Measurements from ENCODE around the gene MBD5.

MBD5 gene

DNA sequence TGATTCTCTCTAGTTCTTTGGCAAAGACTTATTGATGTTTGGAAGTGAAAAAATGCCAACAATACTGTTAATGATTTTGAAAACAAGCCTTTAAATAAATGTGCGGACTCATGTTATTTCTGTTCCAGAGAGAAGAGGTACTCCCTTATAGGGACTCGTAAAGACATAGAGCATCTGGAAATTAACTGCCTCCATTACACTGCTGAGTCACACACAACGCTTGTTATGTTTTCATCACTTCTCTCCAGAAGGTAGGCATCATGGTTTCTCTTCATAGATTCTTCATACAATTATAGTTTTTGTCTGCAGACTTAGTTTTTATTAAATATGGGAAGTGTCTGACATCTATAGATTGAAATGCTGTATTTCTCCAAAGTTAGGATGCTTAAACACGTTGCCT is 321.2 kb downstream of the MBD5 start:
- DNase-seq = no peak

DNA sequence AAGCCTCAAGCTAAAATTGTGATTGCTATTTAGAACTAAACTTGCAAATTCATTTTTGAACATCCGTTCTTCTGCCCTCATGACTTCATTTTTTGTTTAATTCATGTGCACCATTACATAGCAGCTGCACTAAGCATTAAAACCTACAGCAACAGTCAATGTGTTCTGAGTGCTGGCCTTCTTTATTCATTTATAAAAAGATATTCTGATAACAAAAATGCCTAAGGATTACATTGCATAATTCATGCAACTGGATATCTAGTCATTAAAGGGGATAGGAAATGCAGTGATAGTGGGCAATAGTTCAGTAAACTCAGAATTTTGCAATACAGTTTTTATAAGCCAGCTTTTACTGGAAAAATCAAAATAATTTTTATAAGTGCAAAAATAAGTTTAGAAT is 329.3 kb downstream of the MBD5 start:
- DNase-seq = no peak

DNA sequence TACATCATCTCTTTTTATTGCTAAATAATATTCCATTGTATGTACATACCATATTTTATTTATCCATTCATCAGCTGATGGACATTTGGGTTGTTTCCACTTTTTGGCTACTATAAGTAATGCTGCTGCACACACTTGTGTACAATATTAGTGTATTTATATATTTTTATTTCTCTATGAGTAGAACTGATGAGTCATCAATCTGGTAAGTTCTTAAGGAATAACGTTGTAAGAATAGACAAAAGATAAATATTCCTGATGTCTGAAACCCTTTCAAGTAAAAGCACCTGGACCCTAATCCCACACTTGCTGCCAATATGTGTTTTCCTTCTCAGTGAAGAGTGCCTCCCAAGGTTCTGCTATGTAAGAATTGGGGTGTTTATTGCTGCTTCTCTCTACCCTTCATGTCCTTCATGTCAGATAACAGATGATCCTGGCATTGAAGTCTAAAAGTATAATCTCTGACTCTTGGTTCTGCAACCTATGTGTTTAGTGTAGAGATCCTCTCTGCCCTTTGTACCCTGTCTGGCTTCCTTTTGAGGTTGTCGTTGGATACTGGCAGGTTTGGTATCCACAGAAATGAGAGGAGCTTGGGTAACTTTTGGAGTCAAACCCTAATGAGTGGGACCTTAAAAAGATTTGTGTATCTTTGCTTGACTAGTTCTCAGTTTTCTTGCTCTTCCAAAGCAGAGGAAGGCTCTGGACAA is 330.7 kb downstream of the MBD5 start:
- no peak for DNase-seq

DNA sequence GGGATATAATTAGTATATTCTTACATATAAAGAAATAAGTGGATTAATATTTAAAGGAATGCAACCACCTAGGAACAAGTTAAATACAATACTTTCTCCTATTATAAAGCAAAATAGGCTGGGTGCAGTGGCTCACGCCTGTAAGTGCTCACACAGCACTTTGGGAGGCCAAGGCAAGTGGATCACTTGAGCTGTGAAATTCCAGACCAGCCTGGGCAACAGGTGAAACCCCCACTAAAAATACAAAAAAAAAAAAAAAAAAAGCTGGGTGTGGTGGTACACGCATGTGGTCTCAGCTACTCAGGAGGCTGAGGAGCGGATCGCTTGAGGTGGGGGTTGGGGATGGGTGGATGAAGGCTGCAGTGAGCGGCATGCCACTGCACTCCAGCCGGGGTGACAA is 337.5 kb downstream of the MBD5 start:
- no peak for DNase-seq

DNA sequence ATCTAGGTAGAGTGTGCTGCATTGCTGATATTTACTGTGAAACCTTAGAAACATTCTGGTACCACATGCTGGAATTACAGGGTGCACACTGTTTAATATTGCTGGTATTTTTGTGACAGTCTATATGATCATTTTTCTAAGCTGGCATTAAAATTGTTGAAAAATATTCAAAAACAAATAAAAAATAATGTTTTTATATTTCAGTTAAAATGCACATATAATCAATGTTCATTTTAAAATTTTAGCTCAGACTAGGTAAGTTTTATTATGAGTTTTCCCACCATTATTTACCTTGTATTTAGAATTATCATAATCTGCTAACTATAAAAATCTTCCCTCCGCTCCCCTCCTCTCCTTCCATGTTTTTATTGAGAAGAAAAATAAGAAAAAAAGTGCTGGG is 339.8 kb downstream of the MBD5 start:
- no peak for DNase-seq

DNA sequence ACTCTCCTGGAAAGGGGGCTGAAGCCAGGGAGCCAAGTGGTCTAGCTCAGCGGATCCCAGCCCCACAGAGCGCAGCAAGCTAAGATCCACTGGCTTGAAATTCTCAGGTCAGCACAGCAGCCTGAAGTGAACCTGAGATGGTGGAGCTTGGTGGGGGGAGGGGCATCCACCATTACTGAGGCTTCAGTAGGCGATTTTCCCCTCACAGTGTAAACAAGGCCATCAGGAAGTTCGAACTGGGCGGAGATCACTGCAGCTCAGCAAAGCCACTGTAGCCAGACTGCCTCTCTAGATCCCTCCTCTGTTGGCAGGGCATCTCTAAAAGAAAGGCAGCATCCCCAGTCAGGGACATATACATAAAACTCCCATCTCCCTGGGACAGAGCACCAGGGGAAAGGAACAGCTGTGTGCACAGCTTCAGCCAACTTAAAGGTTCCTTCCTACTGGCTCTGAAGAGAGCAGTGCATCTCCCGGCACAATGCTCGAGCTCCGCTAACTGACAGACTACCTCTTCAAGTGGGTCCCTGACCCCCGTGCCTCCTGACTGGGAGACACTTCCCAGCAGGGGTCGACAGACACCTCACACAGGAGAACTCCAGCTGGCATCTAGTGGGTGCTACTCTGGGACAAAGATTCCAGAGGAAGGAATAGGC is 341.4 kb downstream of the MBD5 start:
- no peak for DNase-seq

DNA sequence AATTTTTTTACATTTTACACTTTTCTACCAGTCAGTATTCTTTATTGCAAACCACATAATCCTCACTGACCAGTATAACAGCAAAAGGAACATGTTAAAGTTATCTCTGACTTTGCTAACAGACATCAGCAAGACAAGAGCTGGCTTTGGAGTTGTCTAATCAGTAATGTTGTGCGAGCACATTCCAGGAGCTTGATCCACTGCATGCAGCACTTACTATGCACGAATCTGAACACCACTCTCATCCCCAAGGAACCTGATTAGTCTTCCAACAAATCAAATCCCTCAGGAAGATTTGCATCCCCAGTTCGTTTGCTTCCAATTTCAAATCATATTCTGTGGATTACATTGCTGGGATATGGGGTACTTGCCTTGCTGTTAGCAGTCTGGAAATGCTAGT is 354.3 kb downstream of the MBD5 start:
- no peak for DNase-seq

DNA sequence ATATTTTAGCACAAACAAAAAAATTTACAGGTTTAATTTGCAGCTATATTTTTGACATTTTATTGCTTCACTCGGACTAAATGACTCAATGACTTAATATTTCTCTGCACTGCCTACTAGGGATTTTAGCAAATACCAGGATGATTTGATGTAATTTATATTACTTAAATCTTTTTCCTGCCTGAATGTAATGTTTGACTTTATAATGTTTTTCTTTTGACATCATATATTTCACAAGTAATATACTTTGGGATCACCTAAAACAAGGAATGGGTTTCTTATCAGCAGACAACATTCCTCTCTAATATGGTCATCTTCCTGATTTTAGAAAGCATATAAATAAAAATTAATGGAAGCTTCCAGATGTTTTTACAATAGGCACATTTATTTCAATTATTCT is 370.4 kb downstream of the MBD5 start:
- no peak for DNase-seq

DNA sequence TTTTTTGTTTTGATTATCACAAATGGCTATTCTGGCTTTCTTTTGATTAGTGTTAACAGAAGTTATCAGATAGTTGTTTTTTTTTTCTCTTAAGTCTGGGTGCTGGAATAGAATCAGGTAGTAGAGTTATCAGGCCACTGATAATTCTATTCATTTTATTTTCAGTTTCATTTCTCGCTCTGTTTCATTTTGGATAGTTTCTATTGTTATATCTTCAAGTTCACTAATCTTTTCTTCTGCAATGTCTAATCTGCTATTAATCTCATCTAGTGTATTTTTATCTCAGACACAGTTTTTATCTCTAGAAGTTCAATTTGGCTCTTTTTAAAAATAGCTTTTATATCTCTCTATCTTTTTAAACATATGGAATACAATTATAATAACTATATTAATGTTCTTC is 381.9 kb downstream of the MBD5 start:
- DNase-seq = no peak

DNA sequence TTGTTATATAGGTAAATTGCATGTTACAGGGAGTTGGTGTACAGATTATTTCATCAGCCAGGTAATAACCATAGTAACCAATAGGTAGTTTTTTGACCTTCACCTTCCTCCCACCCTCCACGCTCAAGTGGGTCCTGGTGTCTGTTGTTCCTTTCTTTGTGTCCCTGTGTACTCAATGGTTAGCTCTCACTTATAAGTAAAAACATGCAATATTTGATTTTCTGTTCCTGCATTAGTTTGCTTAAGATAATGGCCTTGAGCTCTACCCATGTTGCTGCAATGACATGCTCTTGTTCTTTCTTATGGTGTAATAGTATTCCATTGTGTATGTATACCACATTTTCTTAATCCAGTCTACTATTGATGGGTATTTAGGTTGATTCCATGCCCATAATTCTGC is 390.0 kb downstream of the MBD5 start:
- DNase-seq = no peak

DNA sequence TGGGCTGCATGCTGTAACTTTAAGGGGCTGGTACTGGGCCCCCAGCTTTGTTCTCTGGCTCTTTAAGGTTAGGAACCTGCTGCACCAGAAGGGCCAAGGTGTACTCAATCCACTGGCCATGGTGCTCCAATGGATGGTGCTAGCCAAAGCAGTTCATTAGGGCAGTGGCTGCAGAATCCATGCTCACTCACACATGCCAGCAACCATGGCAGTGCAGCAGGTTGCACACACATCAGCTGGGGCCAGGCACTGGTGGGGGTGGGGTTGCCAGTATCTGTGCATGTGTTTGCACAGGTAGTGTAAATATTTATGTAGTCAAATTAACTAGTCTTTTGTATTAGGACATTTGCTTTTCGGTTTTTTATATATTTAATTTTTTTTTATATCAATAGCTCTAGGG is 395.4 kb downstream of the MBD5 start:
- DNase-seq = no peak

DNA sequence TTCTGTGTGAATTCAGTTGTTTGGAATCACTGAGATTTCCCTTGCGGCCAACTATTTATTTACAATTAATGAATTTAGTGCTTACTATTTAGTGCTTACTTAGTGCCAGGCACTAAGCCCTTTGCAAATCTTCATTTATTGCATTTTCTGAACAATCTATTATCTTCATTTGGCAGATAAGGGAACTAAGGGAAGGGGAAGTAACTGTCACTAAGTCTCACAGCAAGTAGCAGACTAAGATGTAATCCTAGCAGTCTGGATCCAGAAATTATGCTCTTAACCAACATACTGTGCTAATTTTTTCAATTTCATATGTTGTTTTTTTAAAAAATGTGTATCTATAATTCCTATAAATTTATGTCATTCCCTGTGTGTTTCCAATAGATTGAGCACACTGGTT is 409.2 kb downstream of the MBD5 start:
- no peak for DNase-seq

DNA sequence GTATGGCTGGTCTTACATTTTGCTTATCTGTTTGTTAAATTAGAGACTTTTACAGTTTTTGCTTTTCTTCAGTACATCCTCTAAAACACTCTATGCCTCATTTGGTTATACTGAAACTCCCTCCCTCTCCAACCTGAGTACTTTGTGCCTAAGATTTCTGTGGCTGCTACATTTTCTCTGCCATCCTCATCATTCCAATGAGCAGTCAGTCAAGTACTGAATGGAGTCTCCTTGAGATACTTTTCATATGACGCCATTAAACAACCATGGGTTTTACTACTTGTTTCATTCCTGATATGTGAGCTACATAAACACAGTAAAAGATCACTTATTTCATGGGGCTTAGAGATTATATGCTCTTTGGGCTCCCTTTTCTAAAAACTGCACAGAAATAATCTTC is 427.0 kb downstream of the MBD5 start:
- DNase-seq = no peak

DNA sequence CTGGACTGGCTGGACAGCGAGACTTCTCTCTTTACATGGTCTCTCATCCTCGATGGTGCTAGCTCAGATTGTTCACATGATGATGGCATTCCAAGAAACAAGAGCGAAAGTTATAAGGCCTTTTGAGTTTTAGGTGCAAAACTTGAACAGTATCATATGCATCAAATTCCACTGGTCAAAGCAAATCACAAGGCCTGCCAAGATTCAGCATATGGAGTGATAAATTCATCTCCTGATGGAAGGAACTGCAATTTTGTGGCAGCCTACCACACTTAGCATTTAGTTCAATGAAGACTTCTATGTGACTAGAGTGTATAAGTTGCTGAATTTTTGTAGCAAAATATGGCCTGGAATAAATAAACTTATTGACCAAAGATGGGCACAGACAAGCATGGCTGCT is 429.6 kb downstream of the MBD5 start:
- no peak for DNase-seq

DNA sequence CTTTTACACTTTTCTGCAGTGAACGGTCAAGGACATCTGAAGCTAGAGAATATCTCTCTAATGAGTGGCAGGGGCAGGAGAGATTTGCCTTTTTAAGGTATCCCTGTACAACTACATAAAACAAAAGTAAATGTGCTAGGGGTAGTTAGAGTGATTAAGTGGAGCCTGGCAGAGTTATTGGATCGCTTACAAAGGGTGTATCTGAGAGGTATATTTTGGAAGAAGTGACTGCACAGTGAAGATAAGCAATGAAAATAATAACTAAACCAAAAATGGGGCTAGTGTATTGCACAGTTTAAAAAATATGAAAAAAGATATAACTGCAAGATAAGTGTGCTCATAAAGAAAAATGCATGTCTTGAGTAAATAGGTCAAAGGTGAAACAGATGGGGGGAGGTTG is 430.2 kb downstream of the MBD5 start:
- DNase-seq = no peak

DNA sequence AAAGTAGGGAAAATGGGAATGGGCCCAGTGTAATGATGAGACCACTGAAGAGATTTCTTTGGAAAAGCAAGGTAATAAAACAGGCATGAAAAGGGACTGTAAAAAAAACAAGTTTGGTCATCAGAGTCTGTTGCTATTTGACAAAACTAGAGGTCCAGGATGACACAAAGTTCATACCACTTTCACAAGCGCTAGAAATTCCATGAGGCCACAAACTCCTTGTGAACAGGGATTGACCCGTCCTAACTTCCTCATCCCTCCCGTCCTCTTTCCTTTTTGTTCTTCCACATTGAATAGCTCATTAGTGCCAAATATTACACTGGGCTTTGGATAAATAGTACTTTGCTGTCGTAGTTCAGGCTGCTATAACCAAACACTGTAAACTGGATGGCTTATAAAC is 434.9 kb downstream of the MBD5 start:
- DNase-seq = no peak

DNA sequence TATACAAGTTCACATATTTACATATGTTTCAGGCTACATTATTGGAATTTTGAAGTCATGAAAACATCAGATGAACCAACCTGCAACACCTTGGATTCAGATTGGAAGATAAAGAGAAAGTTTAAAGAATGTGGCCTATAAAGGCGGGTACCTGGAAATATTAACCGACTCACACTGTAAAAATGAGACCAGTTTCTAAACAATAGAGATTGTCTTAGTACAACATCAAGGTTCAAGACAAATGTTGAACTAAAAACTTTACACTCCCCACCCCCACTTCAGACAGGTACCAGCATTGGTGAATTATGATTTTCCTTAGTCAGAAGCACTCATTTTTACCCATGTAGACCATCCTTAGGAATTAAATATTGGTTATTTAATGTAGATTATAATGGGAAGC is 437.3 kb downstream of the MBD5 start:
- no peak for DNase-seq

DNA sequence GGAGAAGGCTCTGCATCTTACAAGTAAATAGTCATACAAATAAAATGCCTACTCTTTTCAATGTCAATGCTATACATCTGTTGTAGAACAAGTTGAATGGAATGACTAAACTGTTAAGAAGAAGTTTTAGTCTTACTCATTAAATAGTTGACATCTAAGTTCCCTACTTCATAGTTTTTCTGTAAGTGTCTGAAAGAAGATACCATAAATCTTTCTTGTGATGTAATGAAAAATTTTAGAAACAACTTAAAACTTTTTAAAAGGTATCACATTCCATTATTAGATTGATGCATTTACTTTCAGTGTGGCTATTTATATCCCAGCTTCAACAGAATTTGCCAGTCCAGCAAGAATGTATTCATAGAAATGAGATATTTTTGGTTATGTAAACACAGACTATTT is 438.5 kb downstream of the MBD5 start:
- DNase-seq = no peak

DNA sequence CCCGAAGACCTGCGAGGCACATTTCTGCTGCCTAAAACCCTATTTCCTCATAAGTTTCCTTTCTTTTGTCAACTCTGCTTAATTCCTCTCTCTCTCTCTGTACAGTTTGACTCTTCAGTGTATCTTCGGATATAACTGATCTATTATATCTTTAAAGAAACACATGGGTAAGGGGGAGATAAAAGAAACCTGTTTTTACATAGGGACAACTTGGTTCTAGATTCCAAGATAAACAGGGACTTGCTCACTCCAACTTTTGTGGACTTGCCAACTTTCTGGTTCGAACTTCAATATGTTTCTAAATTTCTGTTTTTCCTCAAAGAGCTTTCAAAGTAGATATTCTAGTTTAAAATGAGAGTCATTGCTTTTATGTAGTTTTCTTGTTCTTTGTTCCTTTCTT is 441.0 kb downstream of the MBD5 start:
- no peak for DNase-seq

DNA sequence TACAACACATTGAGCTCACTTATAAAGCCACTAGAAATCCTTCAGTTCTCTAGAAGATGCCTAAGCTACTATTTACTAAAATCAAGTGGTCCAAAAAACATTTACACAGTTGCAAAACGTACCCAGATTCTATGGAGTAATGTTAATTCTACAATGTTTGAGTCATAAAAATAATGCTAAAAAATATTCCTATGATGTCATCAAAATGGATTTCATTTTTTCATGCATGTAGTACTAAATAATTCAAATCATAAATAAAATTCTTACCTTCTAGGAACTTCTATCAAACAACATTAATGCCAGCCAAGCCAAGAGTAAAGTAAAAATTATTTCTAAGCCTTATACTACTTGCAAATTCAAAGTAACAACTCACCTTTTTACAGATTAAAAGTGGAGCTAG is 454.7 kb downstream of the MBD5 start:
- no peak for DNase-seq

DNA sequence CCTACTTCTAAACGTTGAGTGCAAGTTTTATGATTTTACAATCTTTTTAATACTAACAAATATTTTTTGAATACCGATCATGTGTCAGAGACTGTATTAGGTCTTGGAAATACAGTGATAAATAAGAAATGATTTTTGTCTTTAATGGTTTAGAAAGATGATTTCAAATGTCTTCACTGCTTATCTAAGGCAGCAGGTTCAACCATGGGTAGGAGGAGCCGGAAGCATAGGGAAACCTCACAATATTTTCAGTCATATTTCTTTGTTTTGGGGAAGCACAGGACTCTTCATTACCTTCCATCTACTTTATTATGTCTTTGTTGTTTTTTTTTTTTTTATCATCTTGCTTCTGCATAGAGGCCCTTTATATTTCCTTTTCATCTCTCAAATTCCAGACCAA is 458.5 kb downstream of the MBD5 start:
- DNase-seq = no peak

DNA sequence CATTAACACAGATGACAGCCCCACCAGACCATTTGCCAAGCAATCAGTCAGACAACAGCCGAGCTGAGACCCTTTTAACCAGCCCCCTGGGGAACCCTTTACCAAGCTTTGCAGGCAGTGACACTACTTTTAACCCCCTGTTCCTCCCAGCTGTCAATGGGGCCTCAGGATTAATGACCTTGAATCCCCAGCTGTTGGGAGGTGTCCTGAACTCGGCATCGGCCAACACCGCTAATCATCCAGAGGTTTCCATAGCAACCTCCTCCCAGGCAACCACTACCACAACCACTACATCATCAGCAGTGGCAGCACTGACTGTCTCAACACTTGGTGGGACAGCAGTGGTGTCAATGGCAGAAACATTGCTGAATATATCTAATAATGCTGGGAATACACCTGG is 462.8 kb downstream of the MBD5 start:
- DNase-seq = no peak

DNA sequence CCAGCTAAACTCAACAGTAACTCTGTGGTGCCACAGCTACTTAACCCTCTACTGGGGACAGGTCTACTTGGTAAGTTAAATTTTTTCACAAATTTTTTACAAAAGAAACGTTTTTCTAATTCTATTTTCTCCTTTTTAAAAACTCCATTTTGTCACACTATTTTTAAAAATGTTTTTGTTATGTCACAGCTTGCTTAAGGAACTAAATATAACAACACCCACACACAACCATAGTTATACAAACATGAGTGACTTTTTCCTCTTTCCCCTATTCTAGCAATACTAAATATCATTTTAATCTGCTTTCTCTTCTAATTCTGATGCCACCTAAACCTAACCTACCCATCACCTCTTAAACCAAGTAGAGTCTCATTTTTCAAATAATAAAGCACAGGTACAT is 463.2 kb downstream of the MBD5 start:
- no peak for DNase-seq

DNA sequence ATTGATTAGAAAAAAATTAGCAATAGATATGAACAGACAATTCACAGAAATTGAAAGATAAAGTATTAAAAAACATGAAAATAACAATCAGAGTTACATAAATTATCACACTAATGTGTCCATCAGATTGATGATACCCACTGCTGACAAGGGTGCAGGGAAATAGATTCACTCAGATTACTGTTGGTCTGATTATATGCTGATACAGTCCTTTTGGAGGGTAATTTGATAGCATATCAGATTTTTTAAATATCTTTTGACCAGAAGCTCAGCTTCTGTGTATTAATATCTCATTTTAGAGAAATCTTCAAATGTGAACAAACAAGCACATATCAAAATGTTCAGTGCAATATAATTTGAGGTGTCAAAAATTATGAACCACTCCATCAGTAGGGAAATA is 465.8 kb downstream of the MBD5 start:
- no peak for DNase-seq

DNA sequence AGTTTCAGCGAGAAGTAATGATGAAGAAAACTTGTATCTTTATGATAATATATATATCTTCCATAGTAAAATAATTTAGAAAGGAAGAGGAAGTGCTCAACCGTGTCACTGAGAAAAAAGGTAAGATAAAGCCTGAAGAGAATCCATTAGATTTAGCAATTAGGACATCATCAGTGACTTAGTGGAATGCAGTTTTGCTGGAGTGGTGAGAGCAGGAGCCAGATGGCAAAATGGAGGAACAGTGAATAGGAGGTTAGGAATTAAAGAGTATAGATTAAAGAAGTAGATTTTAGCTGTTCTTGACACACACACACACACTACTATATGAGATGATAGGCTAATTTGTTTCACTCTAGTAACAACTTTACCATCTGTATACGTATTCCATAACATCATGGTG is 466.5 kb downstream of the MBD5 start:
- DNase-seq = no peak
